GM10266 (cell line): ENCODE results near the gene CTNNA3.
"Not testable (repeated sequence)": the region's sequence is repeated elsewhere in the genome, so short reads cannot be mapped to it uniquely, and the experiment has no call there.

Experiments used
- DNase-seq: peaks from one replicate; pipeline ENCODE4 v3.0.0; 2012; ENCODE audit errors: extremely low spot score
- TF ChIP-seq, protein P1 (sequence below): IDR thresholded peaks from 2 replicates; pipeline ENCODE4 v1.5.1; 2012; ENCODE audit warnings: mild to moderate bottlenecking, low read depth; ENCODE audit not compliant: control insufficient read depth, insufficient read depth; ENCODE audit errors: missing control alignments

Gene CTNNA3

GRCh38 chr10:67471022-67471421 lies 225.0 kb downstream of the CTNNA3 start:
- no peak for DNase-seq

DNA sequence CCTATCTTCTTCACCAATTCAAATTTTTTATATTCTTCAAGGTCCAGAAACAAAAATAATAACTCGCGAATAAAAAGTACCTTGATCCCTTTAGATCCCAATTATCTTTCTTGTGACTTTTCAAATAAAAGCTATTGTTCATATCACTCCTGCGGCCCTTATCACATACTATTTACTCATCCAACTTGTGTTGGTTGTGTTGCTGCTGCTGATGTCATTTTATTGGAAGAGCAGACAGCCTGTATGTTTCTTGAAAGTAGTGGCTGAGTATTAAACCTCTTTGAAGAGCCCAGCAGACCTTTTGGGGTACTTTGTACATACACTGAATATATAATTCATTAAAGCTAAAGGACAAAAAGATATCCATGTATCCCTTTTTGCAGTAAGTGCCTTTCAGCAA lies 231.7 kb downstream of the CTNNA3 start:
- no peak for DNase-seq
- TF ChIP-seq, protein P1, sequence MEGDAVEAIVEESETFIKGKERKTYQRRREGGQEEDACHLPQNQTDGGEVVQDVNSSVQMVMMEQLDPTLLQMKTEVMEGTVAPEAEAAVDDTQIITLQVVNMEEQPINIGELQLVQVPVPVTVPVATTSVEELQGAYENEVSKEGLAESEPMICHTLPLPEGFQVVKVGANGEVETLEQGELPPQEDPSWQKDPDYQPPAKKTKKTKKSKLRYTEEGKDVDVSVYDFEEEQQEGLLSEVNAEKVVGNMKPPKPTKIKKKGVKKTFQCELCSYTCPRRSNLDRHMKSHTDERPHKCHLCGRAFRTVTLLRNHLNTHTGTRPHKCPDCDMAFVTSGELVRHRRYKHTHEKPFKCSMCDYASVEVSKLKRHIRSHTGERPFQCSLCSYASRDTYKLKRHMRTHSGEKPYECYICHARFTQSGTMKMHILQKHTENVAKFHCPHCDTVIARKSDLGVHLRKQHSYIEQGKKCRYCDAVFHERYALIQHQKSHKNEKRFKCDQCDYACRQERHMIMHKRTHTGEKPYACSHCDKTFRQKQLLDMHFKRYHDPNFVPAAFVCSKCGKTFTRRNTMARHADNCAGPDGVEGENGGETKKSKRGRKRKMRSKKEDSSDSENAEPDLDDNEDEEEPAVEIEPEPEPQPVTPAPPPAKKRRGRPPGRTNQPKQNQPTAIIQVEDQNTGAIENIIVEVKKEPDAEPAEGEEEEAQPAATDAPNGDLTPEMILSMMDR, result no peak

More at GRCh38 chr10:67471022-67471421, 225.0 kb downstream of the CTNNA3 start:
- TF ChIP-seq, protein P1, result no peak

- DNase-seq, result no peak
- TF ChIP-seq, protein P1, result no peak
Observed at GRCh38 chr10:67452892-67453291, 243.1 kb downstream of the CTNNA3 start.

GRCh38 chr10:67438605-67439304 lies 257.2 kb downstream of the CTNNA3 start:
- DNase-seq, result no peak
- TF ChIP-seq, protein P1, result no peak

GRCh38 chr10:67433276-67433675 lies 262.7 kb downstream of the CTNNA3 start:
- TF ChIP-seq, protein P1, result no peak
- DNase-seq, result no peak

GRCh38 chr10:67402620-67403019 lies 293.4 kb downstream of the CTNNA3 start:
- TF ChIP-seq, protein P1, result no peak
- no peak for DNase-seq

DNA sequence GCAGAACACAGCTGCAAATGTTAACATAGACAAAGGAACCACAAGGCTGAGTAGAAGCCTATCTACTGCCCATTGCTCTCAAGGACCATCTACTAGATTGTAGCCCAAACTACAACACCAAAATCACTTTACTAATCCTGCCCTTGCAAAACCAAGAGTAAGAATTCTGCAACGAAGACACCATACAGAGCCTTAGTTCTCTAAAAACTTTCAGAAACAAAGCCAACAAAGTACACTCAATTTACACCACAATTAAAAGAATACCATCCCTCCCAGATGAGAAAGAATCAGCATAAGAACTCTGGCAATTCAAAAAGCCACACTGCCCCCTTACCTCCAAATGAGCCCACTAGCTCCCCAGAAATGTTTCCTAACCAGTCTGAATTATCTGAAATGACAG lies 294.3 kb downstream of the CTNNA3 start:
- TF ChIP-seq, protein P1, result no peak

GRCh38 chr10:67386841-67387533 lies 309.0 kb downstream of the CTNNA3 start:
- DNase-seq, result not testable (repeated sequence)

More for the DNA sequence above, 294.3 kb downstream of the CTNNA3 start:
- DNase-seq, result no peak
